ENCODE data around the gene FTSJ3. TPM values are rescaled to one million over a fixed set of nuclear protein-coding genes. Genes with fewer than 3 reads are reported as not detected.

The FTSJ3 gene
- total RNA-seq, 2 experiments from 2014 or later: 49.2 to 55.0 TPM

DNA sequence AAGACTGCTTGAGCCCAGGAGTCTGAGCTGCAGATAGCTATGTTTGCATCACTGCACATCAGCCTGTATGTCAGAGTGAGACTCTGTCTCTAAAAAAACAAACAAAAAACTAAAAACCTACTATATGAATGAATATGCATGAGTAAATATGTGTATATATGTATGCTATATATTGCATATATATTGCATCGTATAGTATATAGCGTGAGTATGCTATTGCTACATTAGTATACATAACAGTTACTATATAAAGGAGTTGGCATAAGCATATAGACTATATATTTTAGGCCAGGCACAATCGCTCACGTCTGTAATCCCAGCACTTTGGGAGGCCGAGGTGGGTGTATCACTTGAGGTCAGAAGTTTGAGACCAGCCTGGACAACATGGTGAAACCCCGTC, 37.4 kb downstream of the FTSJ3 start:
- H3K27ac Mint-ChIP-seq: no peak overlapping the region
- H3K36me3 Mint-ChIP-seq (ENCODE audit: low read depth): peaks cover 41% of the 10 kb centered on the region
- peaks cover 8% of the 10 kb centered on the region for H3K4me1 Mint-ChIP-seq
- H3K9me3 Mint-ChIP-seq: no peaks in the 10 kb centered on the region
- DNase-seq: no peak
- H3K4me3 Mint-ChIP-seq: no peak overlapping the region
- ChIA-PET POLR2A (no interaction called here), CTCF (interaction anchor here (0.6 to 1.1 kb wide), 2 partner anchors 14 to 41 kb away, joined by 3 read pairs; no protein-coding TSS in a partner anchor)
- no peaks in the 10 kb centered on the region for H3K27me3 Mint-ChIP-seq

DNA sequence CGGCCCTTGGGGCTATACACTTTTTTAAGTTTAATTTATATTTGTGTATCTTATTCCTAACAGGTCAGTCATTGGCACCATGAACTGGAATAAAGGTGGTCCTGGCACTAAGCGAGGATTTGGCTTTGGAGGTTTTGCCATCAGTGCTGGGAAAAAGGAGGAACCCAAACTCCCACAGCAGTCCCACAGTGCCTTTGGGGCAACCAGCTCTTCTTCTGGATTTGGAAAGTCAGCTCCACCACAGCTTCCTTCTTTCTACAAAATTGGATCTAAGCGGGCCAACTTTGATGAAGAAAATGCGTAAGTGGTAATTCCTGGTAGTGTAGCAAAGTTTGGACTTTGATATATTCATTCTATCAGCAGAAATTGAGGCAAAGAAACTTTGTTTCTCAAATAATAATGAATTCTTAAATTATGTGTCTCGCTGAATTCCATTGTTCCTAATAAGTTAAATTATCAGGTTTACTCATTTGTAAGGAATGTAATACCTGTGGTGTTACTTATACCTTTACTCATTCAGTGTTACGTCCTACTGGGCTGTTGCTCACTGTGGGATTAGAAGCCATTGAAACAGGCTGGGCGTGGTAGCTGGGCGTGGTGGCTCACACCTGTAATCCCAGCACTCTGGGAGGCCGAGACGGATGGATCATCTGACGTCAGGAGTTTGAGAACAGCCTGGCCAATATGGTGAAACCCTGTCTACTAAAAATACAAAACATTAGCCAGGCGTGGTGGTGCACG, 40.3 kb downstream of the FTSJ3 start:
- Mint-ChIP-seq H3K27me3 (no peaks in the 10 kb centered on the region), H3K27ac (no peak overlapping the region), H3K4me1 (peaks cover 22% of the 10 kb centered on the region), H3K9me3 (no peaks in the 10 kb centered on the region), H3K4me3 (no peak overlapping the region), H3K36me3 (ENCODE audit: low read depth) (peaks cover 33% of the 10 kb centered on the region)
- no peak for DNase-seq
- CTCF ChIA-PET: interaction anchor here (0.9 to 1.6 kb wide), 4 partner anchors 19 to 54 kb away, joined by 3 read pairs; no protein-coding TSS in a partner anchor
- POLR2A ChIA-PET: no interaction called here

DNA sequence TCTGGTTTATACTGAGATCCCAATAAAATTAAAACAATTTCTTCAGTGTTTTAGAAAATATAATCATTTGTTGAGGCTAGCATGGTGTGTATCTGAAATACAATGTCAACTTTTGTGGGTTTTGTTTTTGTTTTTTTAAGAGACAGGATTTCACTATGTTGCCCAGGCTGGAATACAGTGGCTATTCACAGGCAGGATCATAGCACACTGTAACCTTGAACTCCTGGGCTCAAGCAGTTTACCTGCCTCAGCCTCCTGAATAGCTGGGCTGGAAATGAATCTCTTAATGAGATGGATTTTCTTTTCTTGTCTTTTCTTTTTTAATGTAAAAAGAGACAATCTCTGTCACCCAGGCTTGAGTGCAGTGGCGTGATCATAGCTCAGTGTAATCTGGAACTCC, 41.3 kb downstream of the FTSJ3 start:
- no peak overlapping the region for H3K27ac Mint-ChIP-seq
- no peaks in the 10 kb centered on the region for H3K27me3 Mint-ChIP-seq
- peaks cover 27% of the 10 kb centered on the region for H3K4me1 Mint-ChIP-seq
- ChIA-PET CTCF (interaction anchor here (0.6 to 1.6 kb wide), 5 partner anchors 12 to 35 kb away, joined by 3 to 5 read pairs (median 3); no protein-coding TSS in a partner anchor), POLR2A (no interaction called here)
- DNase-seq: no peak
- H3K36me3 Mint-ChIP-seq (ENCODE audit: low read depth): peaks cover 33% of the 10 kb centered on the region
- H3K4me3 Mint-ChIP-seq: no peak overlapping the region
- H3K9me3 Mint-ChIP-seq: no peaks in the 10 kb centered on the region

DNA sequence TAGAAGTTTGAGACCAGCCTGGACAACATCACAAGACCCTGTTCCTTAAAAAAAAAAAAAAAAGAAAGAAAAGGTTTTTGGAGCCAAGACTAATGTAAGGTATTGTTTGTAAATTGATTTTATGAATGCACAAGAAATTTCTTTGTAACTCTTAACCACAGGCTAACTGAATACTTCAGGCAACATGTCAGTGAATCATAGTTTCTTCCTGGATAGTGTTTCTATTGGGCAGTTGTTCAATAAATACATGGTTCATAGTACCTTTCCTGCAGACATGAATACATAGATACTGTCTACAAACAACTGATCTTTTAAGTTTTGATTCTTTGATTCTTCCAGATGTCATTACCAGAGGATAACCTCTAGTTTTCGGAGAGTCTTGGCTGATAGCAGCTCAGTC, 41.9 kb downstream of the FTSJ3 start:
- no peak for DNase-seq
- ChIA-PET CTCF (no interaction called here), POLR2A (no interaction called here)
- Mint-ChIP-seq H3K4me1 (peaks cover 32% of the 10 kb centered on the region), H3K36me3 (ENCODE audit: low read depth) (peaks cover 31% of the 10 kb centered on the region), H3K9me3 (no peaks in the 10 kb centered on the region), H3K27ac (peak overlapping the region; percentile 50), H3K27me3 (no peaks in the 10 kb centered on the region), H3K4me3 (no peak overlapping the region)

DNA sequence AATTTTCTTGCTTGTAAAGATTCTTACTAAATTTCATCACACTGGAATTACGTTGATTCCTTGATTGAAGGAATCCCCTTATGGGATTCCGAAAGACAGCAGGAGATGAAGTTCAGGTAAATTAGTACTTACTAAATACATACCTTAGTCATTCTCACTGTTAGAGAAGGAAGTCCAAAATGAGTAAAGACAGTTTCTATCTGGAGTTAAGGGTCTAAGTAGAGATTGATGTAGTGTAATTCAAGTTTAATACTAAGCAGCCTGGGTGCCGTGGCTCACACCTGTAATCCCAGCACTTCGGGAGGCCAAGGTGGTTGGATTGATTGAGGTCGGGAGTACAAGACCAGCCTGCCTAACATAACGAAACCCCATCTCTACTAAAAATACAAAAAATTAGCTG, 43.9 kb downstream of the FTSJ3 start:
- Mint-ChIP-seq H3K27me3 (no peaks in the 10 kb centered on the region), H3K4me1 (peaks cover 42% of the 10 kb centered on the region), H3K4me3 (no peak overlapping the region), H3K36me3 (ENCODE audit: low read depth) (peaks cover 35% of the 10 kb centered on the region), H3K27ac (no peak overlapping the region), H3K9me3 (no peaks in the 10 kb centered on the region)
- ChIA-PET POLR2A (interaction anchor here (1.1 kb wide), 1 partner anchor 10 kb away, joined by 4 read pairs; the partner anchor contains the start of gene DDX42), CTCF (interaction anchor here (0.7 to 1.9 kb wide), 5 partner anchors 9 to 73 kb away, joined by 3 to 8 read pairs (median 3); partner anchors contain the start of genes CCDC47 and DDX42)
- DNase-seq: no peak

DNA sequence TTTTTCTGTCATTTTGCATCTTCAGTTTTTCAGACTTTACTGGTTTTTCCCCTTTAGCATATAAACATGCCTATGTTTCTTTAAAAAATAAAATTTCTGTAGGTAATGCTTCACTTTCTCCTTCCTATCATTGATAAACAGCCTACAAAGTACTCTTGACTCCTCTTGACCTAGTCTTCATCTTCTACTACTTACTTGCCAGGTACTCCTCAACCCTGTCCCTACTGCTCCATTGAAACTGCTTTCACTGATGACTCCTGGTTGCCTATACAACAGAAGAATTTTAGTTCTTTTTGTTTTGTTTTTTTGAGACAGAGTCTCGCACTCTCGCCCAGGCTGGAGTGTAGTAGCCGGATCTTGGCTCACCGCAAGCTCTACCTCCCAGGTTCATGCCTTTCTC, 46.5 kb downstream of the FTSJ3 start:
- Mint-ChIP-seq H3K27me3 (no peaks in the 10 kb centered on the region), H3K4me1 (peaks cover 63% of the 10 kb centered on the region), H3K4me3 (no peak overlapping the region), H3K27ac (peak overlapping the region; percentile 25), H3K36me3 (ENCODE audit: low read depth) (peaks cover 42% of the 10 kb centered on the region), H3K9me3 (no peaks in the 10 kb centered on the region)
- CTCF ChIA-PET: interaction anchor here (0.6 to 0.8 kb wide), 3 partner anchors 19 to 42 kb away, joined by 3 to 4 read pairs (median 3); no protein-coding TSS in a partner anchor
- DNase-seq: no peak
- POLR2A ChIA-PET: no interaction called here

DNA sequence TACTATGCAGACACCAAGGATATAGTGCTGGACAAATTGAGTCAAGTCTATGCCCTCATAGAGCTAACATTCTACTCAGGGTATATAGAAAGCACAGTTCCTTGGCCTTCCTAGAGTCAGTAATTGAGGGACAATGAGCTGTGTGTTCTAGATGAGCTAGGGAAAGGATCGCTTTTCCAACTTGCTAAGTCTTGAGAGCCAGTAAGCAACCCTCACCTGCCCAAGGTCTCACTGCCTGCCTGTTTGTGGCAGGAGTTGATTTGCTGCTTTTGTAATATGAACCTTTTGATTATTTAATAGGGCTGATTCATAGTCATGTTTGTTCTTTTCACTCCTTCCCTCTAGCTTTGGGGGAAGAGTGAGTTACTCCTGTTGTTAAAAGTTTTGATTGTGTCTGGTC, 47.0 kb downstream of the FTSJ3 start:
- DNase-seq: no peak
- H3K36me3 Mint-ChIP-seq (ENCODE audit: low read depth): peaks cover 41% of the 10 kb centered on the region
- CTCF ChIA-PET: interaction anchor here (0.6 to 0.8 kb wide), 2 partner anchors 15 to 19 kb away, joined by 3 to 4 read pairs; no protein-coding TSS in a partner anchor

DNA sequence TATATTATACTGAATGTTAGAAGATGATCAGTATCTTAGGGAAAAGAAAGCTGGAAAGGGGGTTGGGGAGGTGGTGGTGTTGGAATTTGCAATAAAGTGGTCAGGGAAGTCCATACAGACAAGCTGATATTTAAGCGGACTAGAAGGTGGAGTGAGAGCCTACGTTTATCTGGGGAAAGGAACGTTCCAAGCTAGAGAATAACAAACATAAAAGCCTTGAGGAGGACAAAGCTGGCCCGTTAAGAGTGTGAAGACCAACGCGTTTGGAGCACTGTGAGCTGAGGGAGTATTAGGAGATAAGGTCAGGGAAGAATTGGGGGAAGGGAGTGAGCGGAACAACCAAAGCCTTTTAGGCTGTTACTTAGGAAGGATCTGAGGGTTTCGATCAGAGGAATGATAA, 52.0 kb downstream of the FTSJ3 start:
- peak overlapping the region; percentile 90 for H3K4me3 Mint-ChIP-seq
- POLR2A ChIA-PET: no interaction called here
- H3K36me3 Mint-ChIP-seq (ENCODE audit: low read depth): peaks cover 46% of the 10 kb centered on the region
- DNase-seq: no peak
- H3K4me1 Mint-ChIP-seq: peaks cover 57% of the 10 kb centered on the region
- no peaks in the 10 kb centered on the region for H3K9me3 Mint-ChIP-seq
- H3K27me3 Mint-ChIP-seq: no peaks in the 10 kb centered on the region
- CTCF ChIA-PET: interaction anchor here (0.6 to 2.4 kb wide), 12 partner anchors 8 to 350 kb away, joined by 3 to 10 read pairs (median 4); no protein-coding TSS in a partner anchor
- H3K27ac Mint-ChIP-seq: peak overlapping the region; percentile 99

More for the DNA sequence above, 47.0 kb downstream of the FTSJ3 start:
- peaks cover 62% of the 10 kb centered on the region for H3K4me1 Mint-ChIP-seq
- no peaks in the 10 kb centered on the region for H3K9me3 Mint-ChIP-seq
- no peak overlapping the region for H3K27ac Mint-ChIP-seq
- no peaks in the 10 kb centered on the region for H3K27me3 Mint-ChIP-seq
- POLR2A ChIA-PET: no interaction called here
- H3K4me3 Mint-ChIP-seq: no peak overlapping the region

DNA sequence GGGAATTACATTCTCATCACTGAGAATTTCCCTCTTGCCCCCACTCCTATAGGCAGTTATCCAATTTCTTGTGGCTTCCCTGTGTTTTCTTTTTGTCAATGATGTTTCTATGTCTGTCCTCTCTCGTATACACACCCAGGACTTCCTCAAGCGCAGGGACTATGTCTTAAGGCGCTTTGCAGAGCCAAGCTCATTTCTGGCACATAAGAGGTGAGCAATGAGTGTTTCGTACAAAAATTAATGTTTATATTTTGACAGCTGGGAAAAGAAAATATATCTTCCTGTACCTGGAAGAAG, 52.5 kb downstream of the FTSJ3 start:
- Mint-ChIP-seq H3K27ac (peak overlapping the region; percentile 99), H3K4me3 (peak overlapping the region; percentile 90), H3K27me3 (no peaks in the 10 kb centered on the region), H3K36me3 (ENCODE audit: low read depth) (peaks cover 46% of the 10 kb centered on the region), H3K9me3 (no peaks in the 10 kb centered on the region), H3K4me1 (peaks cover 58% of the 10 kb centered on the region)
- POLR2A ChIA-PET: no interaction called here
- DNase-seq: peak; percentile 15
- CTCF ChIA-PET: interaction anchor here (0.6 to 2.4 kb wide), 11 partner anchors 8 to 349 kb away, joined by 3 to 10 read pairs (median 4); no protein-coding TSS in a partner anchor

DNA sequence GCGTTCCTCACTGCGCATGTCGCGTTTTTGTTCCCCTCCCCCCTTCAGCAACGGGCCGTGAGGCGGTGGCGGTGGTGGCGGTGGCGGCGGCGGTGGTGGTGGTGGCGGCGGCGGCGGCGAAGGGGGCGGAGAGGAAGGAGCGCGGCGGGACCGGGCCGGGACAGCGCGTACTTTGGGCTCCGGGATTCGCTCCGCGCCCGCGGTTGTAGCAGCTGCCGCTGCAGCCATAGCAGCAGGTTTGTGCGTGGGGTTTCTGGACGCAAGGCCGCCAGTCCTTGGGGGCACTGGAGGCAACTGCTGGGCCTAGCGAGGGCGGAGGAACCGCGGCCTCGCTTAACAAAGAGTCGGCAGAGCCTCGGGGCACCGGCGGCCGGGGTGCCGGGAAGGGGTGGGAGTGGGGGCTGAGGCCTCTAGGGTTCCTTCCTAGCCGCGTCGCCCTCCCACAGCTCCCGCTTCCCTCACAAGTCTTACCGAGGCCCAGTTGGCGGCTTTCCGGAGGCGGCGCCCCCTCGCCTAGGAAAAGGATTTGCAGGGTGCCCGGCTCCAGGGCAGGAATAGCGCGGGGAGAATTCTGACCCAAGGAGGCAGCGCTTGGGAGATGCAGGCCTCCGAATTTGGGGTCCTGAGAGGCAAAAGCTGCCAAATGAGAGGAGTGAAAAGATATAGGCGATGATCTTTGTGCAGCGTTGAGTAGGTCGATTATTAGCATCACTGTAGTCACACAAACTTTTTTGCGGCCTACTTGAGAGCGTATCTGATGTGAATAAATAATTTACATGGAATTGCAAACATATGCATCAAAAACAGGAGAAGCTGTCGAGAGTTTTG, 53.1 kb downstream of the FTSJ3 start, which contains the start of gene DDX42:
TSS of gene DDX42 (plus strand) at position 30 of the 828 bp plus-strand sequence. CDS start 12,880 bp downstream, outside the sequence.
- Mint-ChIP-seq H3K27ac (peak within 1 kb of the TSS; percentile 99), H3K4me3 (peak within 1 kb of the TSS; percentile 90), H3K27me3 (no peaks in the 10 kb centered on the region), H3K4me1 (peaks cover 56% of the 10 kb centered on the region), H3K9me3 (no peaks in the 10 kb centered on the region), H3K36me3 (ENCODE audit: low read depth) (peaks cover 41% of the 10 kb centered on the region)
- CTCF ChIA-PET: interaction anchor here (0.7 to 2.4 kb wide), 16 partner anchors 8 to 349 kb away, joined by 3 to 10 read pairs (median 4); partner anchors contain the start of gene STRADA
- peak; percentile 35 for DNase-seq
- POLR2A ChIA-PET: interaction anchor here (0.7 to 1.5 kb wide), 5 partner anchors 9 to 77 kb away, joined by 3 to 10 read pairs (median 4); partner anchors contain the start of gene STRADA

DNA sequence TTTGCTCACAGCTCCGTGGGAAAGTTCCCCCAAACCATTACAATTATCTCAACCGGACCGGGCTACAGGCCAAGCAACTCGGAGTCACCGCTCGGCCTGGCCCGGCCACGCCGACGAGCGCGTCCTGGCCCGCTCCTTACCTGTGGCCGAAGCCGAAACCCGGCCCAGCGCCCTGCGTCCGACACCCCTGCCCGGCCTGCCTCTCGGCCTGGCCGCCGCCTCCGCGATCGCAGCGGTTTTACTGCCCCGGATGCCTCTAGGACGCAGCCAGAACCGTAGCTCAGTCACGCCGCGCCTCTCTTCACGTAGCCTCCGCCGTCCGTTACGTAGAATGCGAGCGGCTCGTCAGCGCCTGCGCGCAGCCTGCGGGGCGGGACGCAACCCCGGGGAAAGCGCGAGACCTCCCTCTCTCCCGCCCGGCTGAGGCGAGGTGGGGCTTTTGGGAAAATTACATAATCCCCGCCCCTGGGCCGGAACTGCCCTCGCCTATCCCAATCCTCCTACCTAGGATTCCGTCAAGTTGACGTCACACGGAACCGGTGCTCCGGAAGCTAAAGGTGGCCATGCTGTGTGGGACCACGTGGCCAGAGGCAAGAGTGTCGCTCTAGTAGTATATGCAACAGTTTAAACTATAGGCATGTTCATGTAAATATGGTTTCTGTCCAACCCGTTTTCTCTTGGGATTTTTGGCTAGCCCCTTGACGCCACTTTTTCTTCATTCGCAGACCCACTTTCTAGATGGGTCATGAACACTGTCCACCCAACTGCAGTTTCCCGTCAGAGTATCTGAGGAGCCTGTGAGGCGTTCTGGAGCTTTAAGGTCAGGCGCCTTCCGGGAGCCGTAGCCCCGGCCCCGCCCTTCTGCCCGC, 54.0 kb downstream of the FTSJ3 start, which contains the start of gene CCDC47:
TSS of gene CCDC47 (minus strand) at position 326 of the 869 bp plus-strand sequence. CDS start 7,422 bp downstream, outside the sequence.
- Mint-ChIP-seq H3K36me3 (ENCODE audit: low read depth) (peaks cover 39% of the 10 kb centered on the region), H3K27ac (peak within 1 kb of the TSS; percentile 99)
- POLR2A ChIA-PET: interaction anchor here (0.7 to 1.5 kb wide), 5 partner anchors 9 to 76 kb away, joined by 3 to 10 read pairs (median 4); partner anchors contain the start of gene STRADA

More for the DNA sequence above, 54.0 kb downstream of the FTSJ3 start, which contains the start of gene CCDC47:
- CTCF ChIA-PET: interaction anchor here (0.7 to 2.4 kb wide), 17 partner anchors 8 to 348 kb away, joined by 3 to 10 read pairs (median 3); partner anchors contain the start of genes FTSJ3 and STRADA
- Mint-ChIP-seq H3K9me3 (no peaks in the 10 kb centered on the region), H3K4me1 (peaks cover 55% of the 10 kb centered on the region), H3K4me3 (peak within 1 kb of the TSS; percentile 90), H3K27me3 (no peaks in the 10 kb centered on the region)
- DNase-seq: peak; percentile 99

All from activated CD4-positive, alpha-beta T cell treated with anti-CD3 and anti-CD28 coated beads, Interleukin-2, amount 10 ng/mL, durations not matched to agents 7 days and 5 days (primary cell).